Esophagus squamous epithelium (tissue), 4 donors: Measurements from ENCODE around the gene SIX2.

Experiments used
- CTCF ChIP-seq, 6 experiments: fragments of 450-650 bp in 4 of 6; fragments of 200-600 bp in 2 of 6; sonication (generic) in 2 of 6; IDR thresholded peaks; one replicate each; pipeline ENCODE4 v1.5.1; 2016 to 2019; ENCODE audit warnings: antibody characterized with exemption in 6 of 6, mild to moderate bottlenecking in 4 of 6, moderate library complexity in 4 of 6
- POLR2A ChIP-seq, 4 donors: fragments of 450-650 bp; IDR thresholded peaks; one replicate each; pipeline ENCODE4 v1.6.1; 2017; ENCODE audit warnings: antibody characterized with exemption in 4 of 4, mild to moderate bottlenecking in 4 of 4, moderate library complexity in 3 of 4

- no peak for TF ChIP-seq CTCF (IDR thresholded peaks at IDR 0.05)
- no peak for TF ChIP-seq POLR2A (IDR thresholded peaks at IDR 0.05)
Observed at GRCh38 chr2:45042401-45042800, 33.1 kb upstream of the SIX2 start.
